Glutamatergic neuron (in vitro differentiated cells): ENCODE data around the gene PPFIBP2. TPM values are rescaled to one million over a fixed set of nuclear protein-coding genes. Genes with fewer than 3 reads are reported as not detected.

Experiments
- DNase-seq: peaks from one replicate; pipeline ENCODE4 v3.0.0; 2022
- H3K27ac Mint-ChIP-seq: one replicate; pipeline ENCODE4 v1.8.0; 2020; ENCODE audit warnings: mild to moderate bottlenecking, mixed read lengths, inconsistent platforms; ENCODE audit not compliant: unreplicated experiment
- H3K27me3 Mint-ChIP-seq: one replicate; pipeline ENCODE4 v1.8.0; 2020; ENCODE audit warnings: mild to moderate bottlenecking, moderate library complexity, mixed read lengths, inconsistent platforms; ENCODE audit not compliant: unreplicated experiment
- H3K36me3 Mint-ChIP-seq: one replicate; pipeline ENCODE4 v1.8.0; 2020; ENCODE audit warnings: mild to moderate bottlenecking, mixed read lengths, inconsistent platforms; ENCODE audit not compliant: unreplicated experiment
- H3K4me1 Mint-ChIP-seq: one replicate; pipeline ENCODE4 v1.8.0; 2020; ENCODE audit warnings: mild to moderate bottlenecking, low read depth, mixed read lengths, inconsistent platforms; ENCODE audit not compliant: unreplicated experiment
- H3K4me3 Mint-ChIP-seq: one replicate; pipeline ENCODE4 v1.8.0; 2020; ENCODE audit warnings: mild to moderate bottlenecking, mixed read lengths, inconsistent platforms; ENCODE audit not compliant: unreplicated experiment
- H3K9me3 Mint-ChIP-seq: one replicate; pipeline ENCODE4 v1.8.0; 2020; ENCODE audit warnings: mild to moderate bottlenecking, moderate library complexity, mixed read lengths, inconsistent platforms; ENCODE audit not compliant: unreplicated experiment
- CTCF ChIP-seq: fragments of 200-600 bp; sonication (generic); IDR thresholded peaks from one replicate; pipeline ENCODE4 v1.5.0; 2021; ENCODE audit not compliant: partially characterized antibody, unreplicated experiment
- total RNA-seq: library from RNA; stranded (reverse); fragmentation: NEBNext Ultra II Directional; extraction: Animal tissue kit (Norgen Biotek cat#: 25700); gene quantifications from one replicate; pipeline ENCODE4 v1.2.1, GENCODE V29; 2021; ENCODE audit not compliant: unreplicated experiment

The PPFIBP2 gene
- total RNA-seq, 1 donor from 2014 or later: 1.5 TPM

- TF ChIP-seq CTCF: no peak
- Mint-ChIP-seq H3K4me1 (peaks cover 11% of the 10 kb centered on the region), H3K9me3 (peaks cover 4% of the 10 kb centered on the region), H3K4me3 (no peak overlapping the region), H3K36me3 (no peaks in the 10 kb centered on the region), H3K27ac (no peak overlapping the region), H3K27me3 (no peaks in the 10 kb centered on the region)
- no peak for DNase-seq
Observed at GRCh38 chr11:7567311-7567710, 53.5 kb downstream of the PPFIBP2 start.

- Mint-ChIP-seq H3K4me3 (no peak overlapping the region), H3K9me3 (peaks cover 4% of the 10 kb centered on the region), H3K4me1 (peaks cover 13% of the 10 kb centered on the region), H3K36me3 (no peaks in the 10 kb centered on the region), H3K27ac (no peak overlapping the region), H3K27me3 (no peaks in the 10 kb centered on the region)
- TF ChIP-seq CTCF: no peak
- no peak for DNase-seq
Observed at GRCh38 chr11:7569044-7569443, 55.2 kb downstream of the PPFIBP2 start.

GRCh38 chr11:7570241-7570640, 56.4 kb downstream of the PPFIBP2 start:
- no peak for DNase-seq
- Mint-ChIP-seq H3K9me3 (peaks cover 6% of the 10 kb centered on the region), H3K27me3 (no peaks in the 10 kb centered on the region), H3K4me1 (peaks cover 13% of the 10 kb centered on the region), H3K27ac (no peak overlapping the region), H3K36me3 (no peaks in the 10 kb centered on the region), H3K4me3 (no peak overlapping the region)
- no peak for TF ChIP-seq CTCF

- peaks cover 15% of the 10 kb centered on the region for H3K4me1 Mint-ChIP-seq
- TF ChIP-seq CTCF: no peak
- H3K27me3 Mint-ChIP-seq: no peaks in the 10 kb centered on the region
- H3K9me3 Mint-ChIP-seq: peaks cover 7% of the 10 kb centered on the region
- H3K4me3 Mint-ChIP-seq: no peak overlapping the region
- DNase-seq: no peak
- H3K36me3 Mint-ChIP-seq: no peaks in the 10 kb centered on the region
- H3K27ac Mint-ChIP-seq: peak overlapping the region; percentile 25
Observed at GRCh38 chr11:7570938-7571521, 57.2 kb downstream of the PPFIBP2 start.

GRCh38 chr11:7571640-7572000, 57.8 kb downstream of the PPFIBP2 start:
- Mint-ChIP-seq H3K4me3 (peak overlapping the region; percentile 57), H3K9me3 (peaks cover 7% of the 10 kb centered on the region), H3K4me1 (peaks cover 15% of the 10 kb centered on the region), H3K27me3 (no peaks in the 10 kb centered on the region), H3K36me3 (no peaks in the 10 kb centered on the region), H3K27ac (peak overlapping the region; percentile 25)
- TF ChIP-seq CTCF: peak; percentile 92
- DNase-seq: peak; percentile 87
